Stimulated activated effector memory CD8-positive, alpha-beta T cell treated with anti-CD3 and anti-CD28 coated beads, Interleukin-12 subunit alpha, Interleukin-12 subunit beta, amount 100 ng/mL, for 72 hours (primary cell): Measurements from ENCODE around the gene SOCS2.

Experiments used
- ATAC-seq: fragments of 150-1000 bp; cut with Tn5 transposase; 2 replicates; pipeline ENCODE4 v1.10.0; 2021
- DNase-seq, 2 donors: peaks; one replicate each; pipeline ENCODE4 v3.0.0; 2021 to 2022; ENCODE audit warnings: low spot score in 2 of 2
- H3K27ac Mint-ChIP-seq: one replicate; pipeline ENCODE4 v1.8.0; 2022; ENCODE audit warnings: mild to moderate bottlenecking, mixed read lengths
- H3K36me3 Mint-ChIP-seq: one replicate; pipeline ENCODE4 v1.8.0; 2022; ENCODE audit warnings: mild to moderate bottlenecking, mixed read lengths
- H3K4me1 Mint-ChIP-seq: one replicate; pipeline ENCODE4 v1.8.0; 2022; ENCODE audit warnings: mixed read lengths
- H3K4me3 Mint-ChIP-seq: one replicate; pipeline ENCODE4 v1.8.0; 2022; ENCODE audit warnings: mild to moderate bottlenecking, mixed read lengths
- H3K9me3 Mint-ChIP-seq: one replicate; pipeline ENCODE4 v1.8.0; 2022; ENCODE audit warnings: mixed read lengths

SOCS2 gene

GRCh38 chr12:93573552-93574223 lies 1.2 kb downstream of the SOCS2 start:
- H3K36me3 Mint-ChIP-seq = peaks cover 79% of the 10 kb centered on the region
- no peaks in the 10 kb centered on the region for H3K9me3 Mint-ChIP-seq
- H3K4me3 Mint-ChIP-seq = peak overlapping the region; percentile 82
- H3K27ac Mint-ChIP-seq = no peak overlapping the region
- DNase-seq (peak in 1 of 2 donors; percentile 55), ATAC-seq (no peak)
- peaks cover 49% of the 10 kb centered on the region for H3K4me1 Mint-ChIP-seq

- Mint-ChIP-seq H3K9me3 (no peaks in the 10 kb centered on the region), H3K4me3 (no peak overlapping the region), H3K36me3 (peaks cover 80% of the 10 kb centered on the region), H3K27ac (no peak overlapping the region), H3K4me1 (peaks cover 61% of the 10 kb centered on the region)
- DNase-seq (no peak), ATAC-seq (no peak)
Observed at GRCh38 chr12:93577222-93577621, 4.7 kb downstream of the SOCS2 start.

- ATAC-seq (no peak), DNase-seq (no peak)
- H3K9me3 Mint-ChIP-seq = no peaks in the 10 kb centered on the region
- peaks cover 70% of the 10 kb centered on the region for H3K36me3 Mint-ChIP-seq
- no peak overlapping the region for H3K4me3 Mint-ChIP-seq
- peaks cover 52% of the 10 kb centered on the region for H3K4me1 Mint-ChIP-seq
- H3K27ac Mint-ChIP-seq = no peak overlapping the region
Observed at GRCh38 chr12:93578221-93578620, 5.7 kb downstream of the SOCS2 start.

- no peak for ATAC-seq
- no peak for DNase-seq
- H3K4me1 Mint-ChIP-seq = peaks cover 35% of the 10 kb centered on the region
- H3K9me3 Mint-ChIP-seq = no peaks in the 10 kb centered on the region
- H3K4me3 Mint-ChIP-seq = no peak overlapping the region
- H3K27ac Mint-ChIP-seq = no peak overlapping the region
- peaks cover 52% of the 10 kb centered on the region for H3K36me3 Mint-ChIP-seq
Observed at GRCh38 chr12:93580682-93581081, 8.2 kb downstream of the SOCS2 start.

GRCh38 chr12:93581370-93581769 lies 8.9 kb downstream of the SOCS2 start:
- peaks cover 35% of the 10 kb centered on the region for H3K4me1 Mint-ChIP-seq
- no peak overlapping the region for H3K4me3 Mint-ChIP-seq
- H3K9me3 Mint-ChIP-seq = no peaks in the 10 kb centered on the region
- no peak overlapping the region for H3K27ac Mint-ChIP-seq
- ATAC-seq = no peak
- peaks cover 48% of the 10 kb centered on the region for H3K36me3 Mint-ChIP-seq
- DNase-seq = no peak

- Mint-ChIP-seq H3K4me3 (no peak overlapping the region), H3K4me1 (peaks cover 27% of the 10 kb centered on the region), H3K36me3 (peaks cover 46% of the 10 kb centered on the region), H3K27ac (no peak overlapping the region), H3K9me3 (no peaks in the 10 kb centered on the region)
- ATAC-seq (no peak), DNase-seq (no peak)
Observed at GRCh38 chr12:93582351-93582750, 9.9 kb downstream of the SOCS2 start.

- no peak for ATAC-seq
- peaks cover 21% of the 10 kb centered on the region for H3K4me1 Mint-ChIP-seq
- H3K9me3 Mint-ChIP-seq = no peaks in the 10 kb centered on the region
- DNase-seq = no peak
- H3K27ac Mint-ChIP-seq = no peak overlapping the region
- peaks cover 42% of the 10 kb centered on the region for H3K36me3 Mint-ChIP-seq
- H3K4me3 Mint-ChIP-seq = no peak overlapping the region
Observed at GRCh38 chr12:93583627-93584392, 11.3 kb downstream of the SOCS2 start.

GRCh38 chr12:93585247-93585646 lies 12.8 kb downstream of the SOCS2 start:
- peaks cover 17% of the 10 kb centered on the region for H3K4me1 Mint-ChIP-seq
- DNase-seq = no peak
- no peak for ATAC-seq
- H3K9me3 Mint-ChIP-seq = no peaks in the 10 kb centered on the region
- peak overlapping the region; percentile 7 for H3K27ac Mint-ChIP-seq
- H3K4me3 Mint-ChIP-seq = no peak overlapping the region
- peaks cover 33% of the 10 kb centered on the region for H3K36me3 Mint-ChIP-seq

- Mint-ChIP-seq H3K36me3 (peaks cover 22% of the 10 kb centered on the region), H3K9me3 (no peaks in the 10 kb centered on the region), H3K4me3 (no peak overlapping the region), H3K4me1 (peaks cover 18% of the 10 kb centered on the region), H3K27ac (no peak overlapping the region)
- ATAC-seq (peak; percentile 49), DNase-seq (no peak)
Observed at GRCh38 chr12:93587611-93588010, 15.1 kb downstream of the SOCS2 start.

- H3K36me3 Mint-ChIP-seq = peaks cover 27% of the 10 kb centered on the region
- no peak overlapping the region for H3K4me3 Mint-ChIP-seq
- ATAC-seq (no peak), DNase-seq (no peak)
- no peak overlapping the region for H3K27ac Mint-ChIP-seq
- H3K4me1 Mint-ChIP-seq = peaks cover 18% of the 10 kb centered on the region
- H3K9me3 Mint-ChIP-seq = no peaks in the 10 kb centered on the region
Observed at GRCh38 chr12:93589081-93589480, 16.6 kb downstream of the SOCS2 start.

- H3K27ac Mint-ChIP-seq = peak overlapping the region; percentile 80
- H3K36me3 Mint-ChIP-seq = peaks cover 18% of the 10 kb centered on the region
- no peaks in the 10 kb centered on the region for H3K9me3 Mint-ChIP-seq
- peak; percentile 88 for ATAC-seq
- peak overlapping the region; percentile 83 for H3K4me3 Mint-ChIP-seq
- H3K4me1 Mint-ChIP-seq = peaks cover 18% of the 10 kb centered on the region
- DNase-seq = peak; percentile 24 to 65
Observed at GRCh38 chr12:93591137-93591868, 18.8 kb downstream of the SOCS2 start.

GRCh38 chr12:93592641-93593406 lies 20.3 kb downstream of the SOCS2 start:
- H3K36me3 Mint-ChIP-seq = peaks cover 11% of the 10 kb centered on the region
- H3K9me3 Mint-ChIP-seq = no peaks in the 10 kb centered on the region
- H3K4me1 Mint-ChIP-seq = peaks cover 13% of the 10 kb centered on the region
- H3K27ac Mint-ChIP-seq = no peak overlapping the region
- no peak for ATAC-seq
- peak overlapping the region; percentile 83 for H3K4me3 Mint-ChIP-seq
- DNase-seq = no peak

- no peak for ATAC-seq
- no peak overlapping the region for H3K27ac Mint-ChIP-seq
- H3K4me3 Mint-ChIP-seq = no peak overlapping the region
- H3K36me3 Mint-ChIP-seq = peaks cover 4% of the 10 kb centered on the region
- peaks cover 12% of the 10 kb centered on the region for H3K4me1 Mint-ChIP-seq
- no peaks in the 10 kb centered on the region for H3K9me3 Mint-ChIP-seq
- DNase-seq = no peak
Observed at GRCh38 chr12:93593843-93594242, 21.4 kb downstream of the SOCS2 start.

GRCh38 chr12:93594766-93595311 lies 22.4 kb downstream of the SOCS2 start:
- no peak overlapping the region for H3K4me3 Mint-ChIP-seq
- H3K36me3 Mint-ChIP-seq = peaks cover 4% of the 10 kb centered on the region
- no peak for ATAC-seq
- H3K27ac Mint-ChIP-seq = no peak overlapping the region
- H3K4me1 Mint-ChIP-seq = peaks cover 12% of the 10 kb centered on the region
- H3K9me3 Mint-ChIP-seq = no peaks in the 10 kb centered on the region
- DNase-seq = no peak

GRCh38 chr12:93595351-93595750 lies 22.9 kb downstream of the SOCS2 start:
- no peaks in the 10 kb centered on the region for H3K9me3 Mint-ChIP-seq
- DNase-seq = no peak

More at GRCh38 chr12:93595351-93595750, 22.9 kb downstream of the SOCS2 start:
- Mint-ChIP-seq H3K4me3 (no peak overlapping the region), H3K4me1 (peaks cover 12% of the 10 kb centered on the region), H3K27ac (no peak overlapping the region), H3K36me3 (peaks cover 4% of the 10 kb centered on the region)
- ATAC-seq = no peak
